Hepatocyte (in vitro differentiated cells): ENCODE measurements around the gene TMEM259.

Source experiments
- EZH2 ChIP-seq: fragments of 200-600 bp; sonication (generic); IDR thresholded peaks from 2 replicates; pipeline ENCODE4 v1.6.1; 2016; ENCODE audit warnings: antibody characterized with exemption, mild to moderate bottlenecking, borderline replicate concordance
- TF ChIP-seq, protein P1 (sequence below): fragments of 200-600 bp; sonication (generic); IDR thresholded peaks from 2 replicates; pipeline ENCODE4 v1.5.1; 2016; ENCODE audit warnings: antibody characterized with exemption, mild to moderate bottlenecking; ENCODE audit not compliant: poor library complexity

DNA sequence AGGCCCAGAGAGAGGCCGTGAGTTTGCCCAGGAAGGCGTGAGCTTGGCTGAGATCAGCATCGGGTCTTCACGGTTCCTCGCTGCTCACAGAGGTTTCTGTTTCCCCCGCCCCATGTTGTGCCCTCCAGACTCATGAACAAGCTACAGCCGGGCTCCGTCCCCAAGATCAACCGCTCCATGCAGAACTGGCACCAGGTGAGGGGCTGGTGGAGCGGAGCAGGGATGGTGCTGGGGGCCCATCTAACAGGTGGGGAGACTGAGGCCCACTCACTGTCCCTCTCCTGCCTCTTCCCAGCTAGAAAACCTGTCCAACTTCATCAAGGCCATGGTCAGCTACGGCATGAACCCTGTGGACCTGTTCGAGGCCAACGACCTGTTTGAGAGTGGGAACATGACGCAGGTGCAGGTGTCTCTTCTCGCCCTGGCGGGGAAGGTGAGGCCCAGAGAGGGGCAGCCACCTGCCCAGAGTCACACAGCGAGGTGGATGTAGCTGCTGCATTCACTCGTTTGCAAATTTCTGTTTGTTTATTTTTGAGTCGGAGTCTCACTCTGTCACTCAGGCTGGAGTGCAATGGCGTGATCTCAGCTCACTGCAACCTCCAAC lies 11.4 kb upstream of the TMEM259 start:
- TF ChIP-seq, protein P1, sequence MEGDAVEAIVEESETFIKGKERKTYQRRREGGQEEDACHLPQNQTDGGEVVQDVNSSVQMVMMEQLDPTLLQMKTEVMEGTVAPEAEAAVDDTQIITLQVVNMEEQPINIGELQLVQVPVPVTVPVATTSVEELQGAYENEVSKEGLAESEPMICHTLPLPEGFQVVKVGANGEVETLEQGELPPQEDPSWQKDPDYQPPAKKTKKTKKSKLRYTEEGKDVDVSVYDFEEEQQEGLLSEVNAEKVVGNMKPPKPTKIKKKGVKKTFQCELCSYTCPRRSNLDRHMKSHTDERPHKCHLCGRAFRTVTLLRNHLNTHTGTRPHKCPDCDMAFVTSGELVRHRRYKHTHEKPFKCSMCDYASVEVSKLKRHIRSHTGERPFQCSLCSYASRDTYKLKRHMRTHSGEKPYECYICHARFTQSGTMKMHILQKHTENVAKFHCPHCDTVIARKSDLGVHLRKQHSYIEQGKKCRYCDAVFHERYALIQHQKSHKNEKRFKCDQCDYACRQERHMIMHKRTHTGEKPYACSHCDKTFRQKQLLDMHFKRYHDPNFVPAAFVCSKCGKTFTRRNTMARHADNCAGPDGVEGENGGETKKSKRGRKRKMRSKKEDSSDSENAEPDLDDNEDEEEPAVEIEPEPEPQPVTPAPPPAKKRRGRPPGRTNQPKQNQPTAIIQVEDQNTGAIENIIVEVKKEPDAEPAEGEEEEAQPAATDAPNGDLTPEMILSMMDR: no peak
- no peak for TF ChIP-seq EZH2
